HL-60/S4 treated with retinoic acid at 250 ng/mL for 4 days and 3 days (cell line): Measurements from ENCODE around the gene ERBB2.
"Not testable (repeated sequence)": the region's sequence is repeated elsewhere in the genome, so short reads cannot be mapped to it uniquely, and the experiment has no call there.

Experiments
- in situ Hi-C: fragments of 300-500 bp; cut with MboI; formaldehyde crosslinking; loops from 2 replicates; pipeline ENCODE4 v1.7.0; 2022; ENCODE audit warnings: low sequenced_read_pairs

The ERBB2 gene

GRCh38 chr17:39677542-39678339, 22.1 kb upstream of the ERBB2 start:
- in situ Hi-C loops, result no loop called here

GRCh38 chr17:39678340-39679116, 21.3 kb upstream of the ERBB2 start:
- in situ Hi-C loops, result no loop called here

GRCh38 chr17:39679521-39680192, 20.2 kb upstream of the ERBB2 start:
- in situ Hi-C loops, result loop anchor here (10.0 kb wide), 1 partner anchor 55 kb away; the partner anchor contains the start of gene PPP1R1B

GRCh38 chr17:39683295-39683939, 16.4 kb upstream of the ERBB2 start:
- in situ Hi-C loops, result loop anchor here (10.0 kb wide), 1 partner anchor 59 kb away; the partner anchor contains the start of gene PPP1R1B

GRCh38 chr17:39684369-39685192, 15.3 kb upstream of the ERBB2 start:
- in situ Hi-C loops, result loop anchor here (10.0 kb wide), 1 partner anchor 60 kb away; the partner anchor contains the start of gene PPP1R1B

- in situ Hi-C loops, result loop anchor here (10.0 kb wide), 1 partner anchor 62 kb away; the partner anchor contains the start of gene PPP1R1B
These were observed 12.7 kb upstream of the ERBB2 start for GRCh38 chr17:39687101-39687545.

GRCh38 chr17:39687546-39688474, 12.1 kb upstream of the ERBB2 start, which contains the start of gene PGAP3:
Gene PGAP3, minus strand, starts transcription at chr17:39688057. Its CDS starts 43 bp downstream, at chr17:39688014.
- in situ Hi-C loops, result loop anchor here (10.0 kb wide), 1 partner anchor 63 kb away; the partner anchor contains the start of gene PPP1R1B

- in situ Hi-C loops, result loop anchor here (10.0 kb wide), 1 partner anchor 64 kb away; the partner anchor contains the start of gene PPP1R1B
These were observed 11.4 kb upstream of the ERBB2 start for GRCh38 chr17:39688475-39688835.

GRCh38 chr17:39688945-39689344, 10.9 kb upstream of the ERBB2 start:
- in situ Hi-C loops, result loop anchor here (10.0 kb wide), 1 partner anchor 64 kb away; the partner anchor contains the start of gene PPP1R1B

- in situ Hi-C loops, result no loop called here
These were observed 5.3 kb upstream of the ERBB2 start for GRCh38 chr17:39694593-39694992.

GRCh38 chr17:39695089-39695474, 4.8 kb upstream of the ERBB2 start:
- in situ Hi-C loops, result no loop called here

- in situ Hi-C loops, result no loop called here
These were observed 3.1 kb upstream of the ERBB2 start for GRCh38 chr17:39696731-39697130.

GRCh38 chr17:39697961-39698360, 1.9 kb upstream of the ERBB2 start:
- in situ Hi-C loops, result no loop called here

- in situ Hi-C loops, result not testable (repeated sequence)
These were observed 577 bp upstream of the ERBB2 start for GRCh38 chr17:39699157-39699817.

- in situ Hi-C loops, result no loop called here
These were observed 504 bp downstream of the ERBB2 start for GRCh38 chr17:39700148-39700987.

GRCh38 chr17:39701012-39701783, 1.3 kb downstream of the ERBB2 start:
- in situ Hi-C loops, result no loop called here
